Activated CD4-positive, alpha-beta T cell treated with anti-CD3 and anti-CD28 coated beads, Interleukin-2, amount 10 ng/mL, durations not matched to agents 7 days and 5 days (primary cell): Measurements from ENCODE around the gene SPATA2L. TPM values are rescaled to one million over a fixed set of nuclear protein-coding genes. Genes with fewer than 3 reads are reported as not detected.

Source experiments
- CTCF ChIA-PET: fragments of 350-600 bp; sonication (Branson Sonifier 250); formaldehyde crosslinking; loops from one replicate; lab custom pipeline; 2021; ENCODE audit warnings: antibody characterized with exemption; lab: Charles Lee
- POLR2A ChIA-PET: fragments of 350-600 bp; sonication (Branson Sonifier 250); formaldehyde crosslinking; loops from one replicate; lab custom pipeline; 2021; ENCODE audit warnings: antibody characterized with exemption; lab: Charles Lee
- DNase-seq: peaks from one replicate; pipeline ENCODE4 v3.0.0-alpha.2; 2020
- H3K27ac Mint-ChIP-seq: one replicate; pipeline ENCODE4 v1.8.0; 2021; ENCODE audit warnings: mild to moderate bottlenecking, moderate library complexity, mixed read lengths
- H3K27me3 Mint-ChIP-seq: one replicate; pipeline ENCODE4 v1.8.0; 2021; ENCODE audit warnings: mixed read lengths
- H3K36me3 Mint-ChIP-seq: one replicate; pipeline ENCODE4 v1.8.0; 2021; ENCODE audit warnings: low read depth, mixed read lengths
- H3K4me1 Mint-ChIP-seq: one replicate; pipeline ENCODE4 v1.8.0; 2021; ENCODE audit warnings: mixed read lengths
- H3K4me3 Mint-ChIP-seq: one replicate; pipeline ENCODE4 v1.8.0; 2021; ENCODE audit warnings: mild to moderate bottlenecking, moderate library complexity, mixed read lengths
- H3K9me3 Mint-ChIP-seq: one replicate; pipeline ENCODE4 v1.8.0; 2021; ENCODE audit warnings: mixed read lengths
- total RNA-seq, 2 experiments: library from RNA; stranded (reverse); gene quantifications; one replicate each; pipeline ENCODE4 v1.2.3, GENCODE V29; 2021

The SPATA2L gene
- total RNA-seq, 2 experiments from 2014 or later, result 5.3 to 8.0 TPM

DNA sequence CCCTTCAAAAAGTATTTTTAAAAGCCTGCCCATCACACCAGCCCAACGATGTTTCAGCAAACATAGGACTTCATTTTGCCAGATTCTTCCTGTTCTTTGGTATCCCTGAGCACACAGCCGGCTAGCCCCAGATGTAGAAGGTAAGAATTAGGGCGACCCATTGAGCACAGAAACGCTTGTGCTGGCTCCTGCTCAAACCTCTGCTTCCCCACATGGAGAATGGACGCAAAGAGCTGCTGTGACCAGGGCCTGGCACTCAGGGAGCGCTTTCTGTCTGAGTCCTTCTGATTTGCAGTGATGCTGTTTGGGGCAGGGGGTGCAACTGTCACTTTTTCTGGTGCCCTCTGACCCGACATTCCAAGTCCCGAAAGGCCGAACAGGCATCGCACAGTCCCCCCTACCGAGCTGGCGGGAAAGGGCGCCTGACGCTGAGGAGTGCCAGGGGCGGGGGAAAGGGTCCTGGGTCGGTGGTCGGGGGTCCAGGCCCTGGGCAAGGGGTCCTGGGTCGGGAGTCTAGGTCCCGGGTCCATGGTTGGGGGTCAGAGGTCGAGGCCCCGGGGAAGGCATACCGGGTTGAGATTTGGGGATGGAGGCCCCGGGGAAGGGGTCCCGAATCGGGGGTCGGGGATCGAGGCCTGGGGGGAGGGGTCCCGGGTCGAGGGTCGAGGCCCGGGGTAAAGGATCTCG is 44.9 kb downstream of the SPATA2L start:
- Mint-ChIP-seq H3K4me3 (peak overlapping the region; percentile 79), H3K27ac (peak overlapping the region; percentile 75), H3K27me3 (no peaks in the 10 kb centered on the region), H3K4me1 (peaks cover 48% of the 10 kb centered on the region), H3K36me3 (peaks cover 27% of the 10 kb centered on the region), H3K9me3 (no peaks in the 10 kb centered on the region)
- POLR2A ChIA-PET, result no interaction called here
- DNase-seq, result no peak
- CTCF ChIA-PET, result interaction anchor here (2.1 kb wide), 1 partner anchor 44 kb away, joined by 13 read pairs; no protein-coding TSS in a partner anchor

DNA sequence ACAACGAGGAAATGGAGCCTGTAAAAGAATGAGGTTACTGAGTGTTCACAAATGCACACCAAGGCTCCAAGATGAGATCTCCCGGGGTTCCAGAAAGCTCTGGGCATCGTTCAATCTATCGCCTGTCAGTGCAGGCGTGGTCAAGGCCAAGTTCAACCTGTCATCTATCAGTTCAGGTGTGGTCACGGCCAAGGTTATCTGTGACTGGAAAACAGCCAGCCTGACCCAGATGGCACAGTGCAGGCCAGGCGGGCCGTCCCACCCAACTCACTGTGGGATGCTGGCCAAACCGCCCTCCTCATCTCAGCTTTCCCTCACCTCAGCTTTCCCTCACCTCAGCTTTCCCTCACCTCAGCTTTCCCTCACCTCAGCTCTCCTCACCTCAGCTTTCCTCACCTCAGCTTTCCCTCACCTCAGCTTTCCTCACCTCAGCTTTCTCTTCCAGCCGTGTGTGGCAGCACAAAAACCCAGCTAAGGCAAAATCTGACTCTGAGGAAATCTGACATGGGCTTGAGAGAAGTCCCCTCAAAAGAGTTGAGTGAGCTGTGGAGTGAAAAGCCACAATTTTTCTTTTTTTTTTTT is 46.4 kb downstream of the SPATA2L start:
- Mint-ChIP-seq H3K27me3 (no peaks in the 10 kb centered on the region), H3K36me3 (peaks cover 19% of the 10 kb centered on the region), H3K9me3 (no peaks in the 10 kb centered on the region), H3K4me3 (peak overlapping the region; percentile 79), H3K4me1 (peaks cover 41% of the 10 kb centered on the region), H3K27ac (no peak overlapping the region)
- DNase-seq, result no peak
- ChIA-PET CTCF (no interaction called here), POLR2A (no interaction called here)

DNA sequence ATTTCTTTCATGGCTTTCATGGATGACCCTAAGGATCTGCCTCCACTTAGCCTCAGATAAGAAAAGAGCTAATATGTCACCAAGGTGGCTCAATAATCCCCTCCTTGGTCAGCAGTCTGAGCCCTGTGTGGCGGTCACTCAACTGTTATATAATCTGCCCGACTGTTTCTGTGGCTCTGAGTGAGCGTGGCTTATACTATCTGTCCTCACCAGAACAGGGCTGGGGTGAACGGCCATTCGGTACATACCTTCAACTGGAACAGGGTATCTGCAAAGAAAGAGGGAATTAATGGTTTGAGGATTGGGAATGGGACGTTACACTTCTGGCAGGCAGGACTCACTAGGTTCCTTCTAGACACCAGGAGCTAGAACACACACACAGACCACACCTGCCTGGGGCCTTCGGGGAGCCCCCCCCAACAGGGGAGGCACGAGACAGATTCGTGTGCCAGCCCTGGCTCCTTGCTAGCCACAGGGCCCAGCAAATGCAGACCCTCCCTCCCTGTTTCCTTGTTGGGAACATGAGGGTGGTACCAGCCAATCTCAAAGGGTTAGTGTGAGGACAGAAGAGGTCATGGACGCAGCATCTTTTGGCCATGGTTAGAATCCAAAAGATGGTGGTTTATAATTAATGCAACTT is 47.7 kb downstream of the SPATA2L start:
- CTCF ChIA-PET, result no interaction called here
- no peak overlapping the region for H3K27ac Mint-ChIP-seq

DNA sequence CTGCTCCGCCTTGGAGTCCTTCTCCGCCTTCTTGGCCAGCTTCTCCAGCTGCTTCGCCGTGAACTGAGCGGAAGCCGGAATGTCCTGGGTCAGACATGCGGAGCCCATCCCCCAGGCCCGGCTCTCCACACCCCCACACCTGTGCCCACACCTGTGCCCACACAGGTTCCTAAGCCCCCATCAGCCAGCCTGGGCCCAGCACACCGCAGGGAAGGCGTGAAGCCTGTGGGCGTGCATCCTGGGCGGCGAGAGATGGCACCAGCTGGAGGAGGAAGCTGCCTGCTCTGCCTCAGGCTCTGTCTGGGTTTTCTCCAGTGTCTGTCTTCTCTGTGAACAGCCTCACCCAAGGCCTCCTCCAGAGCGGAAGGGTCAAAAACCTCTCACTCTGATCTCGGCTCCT is 49.9 kb downstream of the SPATA2L start:
- ChIA-PET POLR2A (no interaction called here), CTCF (interaction anchor here (0.5 kb wide), 1 partner anchor 97 kb away, joined by 3 read pairs; no protein-coding TSS in a partner anchor)
- Mint-ChIP-seq H3K27ac (no peak overlapping the region), H3K4me3 (no peak overlapping the region), H3K36me3 (peaks cover 36% of the 10 kb centered on the region), H3K9me3 (no peaks in the 10 kb centered on the region), H3K4me1 (peaks cover 24% of the 10 kb centered on the region), H3K27me3 (no peaks in the 10 kb centered on the region)
- DNase-seq, result no peak

More for the DNA sequence above, 47.7 kb downstream of the SPATA2L start:
- DNase-seq, result no peak
- POLR2A ChIA-PET, result no interaction called here
- Mint-ChIP-seq H3K4me3 (no peak overlapping the region), H3K9me3 (no peaks in the 10 kb centered on the region), H3K27me3 (no peaks in the 10 kb centered on the region), H3K4me1 (peaks cover 31% of the 10 kb centered on the region), H3K36me3 (peaks cover 28% of the 10 kb centered on the region)

DNA sequence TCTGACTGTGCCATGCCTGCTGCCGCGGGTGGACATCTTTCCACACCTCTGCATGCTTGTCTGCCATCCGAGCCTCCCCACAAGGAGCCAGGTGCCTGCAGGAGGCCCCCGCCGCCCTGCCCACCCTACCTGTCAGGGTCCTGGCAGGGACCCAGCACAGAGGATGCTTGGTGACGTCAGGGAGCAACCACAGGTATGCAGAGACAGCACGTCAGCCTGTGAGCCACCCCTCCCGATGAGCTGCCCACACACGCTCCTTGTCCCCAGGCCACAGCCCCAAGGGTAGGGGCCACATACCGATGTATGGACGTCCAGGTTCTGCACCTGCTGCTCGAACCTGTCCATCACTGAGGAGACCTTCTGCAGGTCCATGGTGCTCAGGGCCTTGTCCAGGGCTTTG is 54.6 kb downstream of the SPATA2L start:
- Mint-ChIP-seq H3K27ac (no peak overlapping the region), H3K4me3 (no peak overlapping the region), H3K9me3 (no peaks in the 10 kb centered on the region), H3K4me1 (peaks cover 3% of the 10 kb centered on the region), H3K27me3 (no peaks in the 10 kb centered on the region), H3K36me3 (peaks cover 31% of the 10 kb centered on the region)
- ChIA-PET POLR2A (no interaction called here), CTCF (no interaction called here)
- no peak for DNase-seq

Other genes starting within 250 kb of the SPATA2L start
- 100 to 1,000 TPM; 158 to 178 TPM for gene ANKRD11, start 211.1 kb downstream of the SPATA2L start, total RNA-seq
- gene SPG7, start 193.3 kb downstream of the SPATA2L start, total RNA-seq, result 100 to 1,000 TPM in 1 of 2 experiments, 10 to 100 TPM in 1; 88.3 to 101 TPM
- 1,000 to 10,000 TPM; 1,763 to 2,076 TPM for gene RPL13, start 141.0 kb downstream of the SPATA2L start, total RNA-seq
- gene CPNE7, start 125.9 kb downstream of the SPATA2L start, total RNA-seq, result 1 to 10 TPM; 5.1 to 5.7 TPM
- gene DPEP1, start 88.1 kb downstream of the SPATA2L start, total RNA-seq, result not detected
- gene CHMP1A, start 44.0 kb downstream of the SPATA2L start, total RNA-seq, result 100 to 1,000 TPM in 1 of 2 experiments, 10 to 100 TPM in 1; 77.6 to 102 TPM
- gene SPATA33, start 43.9 kb downstream of the SPATA2L start, total RNA-seq, result 10 to 100 TPM; 14.5 to 14.8 TPM
- 10 to 100 TPM; 83.1 to 96.8 TPM for gene CDK10, start 15.0 kb downstream of the SPATA2L start, total RNA-seq
- gene VPS9D1, start 19.2 kb upstream of the SPATA2L start, total RNA-seq, result 10 to 100 TPM; 10.8 to 13.4 TPM
- gene ZNF276, start 19.8 kb upstream of the SPATA2L start, total RNA-seq, result 10 to 100 TPM; 79.5 to 96.5 TPM
- gene FANCA, start 114.9 kb upstream of the SPATA2L start, total RNA-seq, result 100 to 1,000 TPM in 1 of 2 experiments, 10 to 100 TPM in 1; 97.1 to 111 TPM
- gene SPIRE2, start 126.8 kb upstream of the SPATA2L start, total RNA-seq, result 1 to 10 TPM; 1.1 to 1.8 TPM
- 100 to 1,000 TPM; 148 to 168 TPM for gene TCF25, start 171.9 kb upstream of the SPATA2L start, total RNA-seq
- gene MC1R, start 217.2 kb upstream of the SPATA2L start, total RNA-seq, result 1 to 10 TPM; 5.0 to 6.6 TPM
- 1 to 10 TPM; 1.1 to 1.6 TPM for gene TUBB3, start 221.6 kb upstream of the SPATA2L start, total RNA-seq
- 10 to 100 TPM; 30.7 to 35.5 TPM for gene DEF8, start 247.1 kb upstream of the SPATA2L start, total RNA-seq